Epithelial cell of esophagus (primary cell): ENCODE data around the gene PPP1R14B.

Source experiments
- DNase-seq: peaks from one replicate; pipeline ENCODE4 v3.0.0; 2010; ENCODE audit warnings: low read depth
- H3K4me3 ChIP-seq: 2 replicates; pipeline ENCODE4 v1.5.1; 2011; ENCODE audit warnings: mild to moderate bottlenecking, low read length, control low read depth
- TF ChIP-seq, protein P1 (sequence below): IDR thresholded peaks from 2 replicates; pipeline ENCODE4 v1.5.1; 2011; ENCODE audit warnings: low read depth, mild to moderate bottlenecking, low read length, control low read depth, inconsistent platforms; ENCODE audit not compliant: insufficient read depth; ENCODE audit errors: missing control alignments

The PPP1R14B gene

DNA sequence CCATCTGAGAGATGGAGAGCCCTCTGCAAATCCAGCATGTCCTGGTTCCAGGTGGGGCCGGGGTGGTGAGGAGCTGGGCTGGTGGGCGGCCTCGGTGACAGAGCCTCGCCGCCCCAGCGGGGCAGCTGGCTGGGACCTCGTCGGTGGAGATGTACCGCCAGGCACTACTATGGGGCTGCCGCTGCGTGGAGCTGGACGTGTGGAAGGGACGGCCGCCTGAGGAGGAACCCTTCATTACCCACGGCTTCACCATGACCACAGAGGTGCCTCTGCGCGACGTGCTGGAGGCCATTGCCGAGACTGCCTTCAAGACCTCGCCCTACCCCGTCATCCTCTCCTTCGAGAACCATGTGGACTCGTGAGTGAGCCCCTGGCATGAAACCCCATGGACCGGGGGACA lies 11.6 kb upstream of the PPP1R14B start:
- H3K4me3 ChIP-seq: no peak overlapping the region
- DNase-seq: no peak
- TF ChIP-seq, protein P1, sequence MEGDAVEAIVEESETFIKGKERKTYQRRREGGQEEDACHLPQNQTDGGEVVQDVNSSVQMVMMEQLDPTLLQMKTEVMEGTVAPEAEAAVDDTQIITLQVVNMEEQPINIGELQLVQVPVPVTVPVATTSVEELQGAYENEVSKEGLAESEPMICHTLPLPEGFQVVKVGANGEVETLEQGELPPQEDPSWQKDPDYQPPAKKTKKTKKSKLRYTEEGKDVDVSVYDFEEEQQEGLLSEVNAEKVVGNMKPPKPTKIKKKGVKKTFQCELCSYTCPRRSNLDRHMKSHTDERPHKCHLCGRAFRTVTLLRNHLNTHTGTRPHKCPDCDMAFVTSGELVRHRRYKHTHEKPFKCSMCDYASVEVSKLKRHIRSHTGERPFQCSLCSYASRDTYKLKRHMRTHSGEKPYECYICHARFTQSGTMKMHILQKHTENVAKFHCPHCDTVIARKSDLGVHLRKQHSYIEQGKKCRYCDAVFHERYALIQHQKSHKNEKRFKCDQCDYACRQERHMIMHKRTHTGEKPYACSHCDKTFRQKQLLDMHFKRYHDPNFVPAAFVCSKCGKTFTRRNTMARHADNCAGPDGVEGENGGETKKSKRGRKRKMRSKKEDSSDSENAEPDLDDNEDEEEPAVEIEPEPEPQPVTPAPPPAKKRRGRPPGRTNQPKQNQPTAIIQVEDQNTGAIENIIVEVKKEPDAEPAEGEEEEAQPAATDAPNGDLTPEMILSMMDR: no peak

- H3K4me3 ChIP-seq: no peak overlapping the region
- DNase-seq: no peak
- TF ChIP-seq, protein P1: no peak
These were observed 9.6 kb upstream of the PPP1R14B start for GRCh38 chr11:64256300-64256699.

- no peak overlapping the region for H3K4me3 ChIP-seq
- no peak for DNase-seq
- TF ChIP-seq, protein P1: no peak
These were observed 8.7 kb upstream of the PPP1R14B start for GRCh38 chr11:64255135-64256128.

- H3K4me3 ChIP-seq: no peak overlapping the region
- DNase-seq: no peak
- TF ChIP-seq, protein P1: no peak
These were observed 7.6 kb upstream of the PPP1R14B start for GRCh38 chr11:64254326-64254725.

GRCh38 chr11:64253481-64253880 lies 6.7 kb upstream of the PPP1R14B start:
- DNase-seq: no peak
- TF ChIP-seq, protein P1: no peak
- no peak overlapping the region for H3K4me3 ChIP-seq

DNA sequence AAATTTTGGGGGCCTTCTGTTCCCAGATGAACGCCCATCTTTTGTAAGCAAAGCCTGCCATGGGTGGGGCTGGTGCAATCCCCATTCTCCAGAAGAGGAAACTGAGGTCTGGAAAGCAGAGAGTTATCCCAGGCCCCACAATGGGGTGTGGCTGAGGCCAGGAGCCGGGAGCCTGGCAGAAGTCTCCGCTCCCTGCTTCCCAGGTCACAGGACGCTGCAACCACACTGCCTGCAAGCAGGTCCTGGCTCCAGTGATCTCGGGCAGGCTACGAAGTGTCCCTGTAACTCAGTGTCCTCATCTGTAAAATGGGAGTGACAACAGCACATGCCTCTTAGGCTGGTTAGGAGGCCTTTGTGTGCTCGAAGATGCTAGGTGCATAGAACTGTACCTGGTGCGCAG lies 6.3 kb upstream of the PPP1R14B start:
- peak overlapping the region; percentile 90 for H3K4me3 ChIP-seq
- no peak for DNase-seq
- TF ChIP-seq, protein P1: no peak
